ENCODE results near the gene ARL2BP.

The ARL2BP gene

DNA sequence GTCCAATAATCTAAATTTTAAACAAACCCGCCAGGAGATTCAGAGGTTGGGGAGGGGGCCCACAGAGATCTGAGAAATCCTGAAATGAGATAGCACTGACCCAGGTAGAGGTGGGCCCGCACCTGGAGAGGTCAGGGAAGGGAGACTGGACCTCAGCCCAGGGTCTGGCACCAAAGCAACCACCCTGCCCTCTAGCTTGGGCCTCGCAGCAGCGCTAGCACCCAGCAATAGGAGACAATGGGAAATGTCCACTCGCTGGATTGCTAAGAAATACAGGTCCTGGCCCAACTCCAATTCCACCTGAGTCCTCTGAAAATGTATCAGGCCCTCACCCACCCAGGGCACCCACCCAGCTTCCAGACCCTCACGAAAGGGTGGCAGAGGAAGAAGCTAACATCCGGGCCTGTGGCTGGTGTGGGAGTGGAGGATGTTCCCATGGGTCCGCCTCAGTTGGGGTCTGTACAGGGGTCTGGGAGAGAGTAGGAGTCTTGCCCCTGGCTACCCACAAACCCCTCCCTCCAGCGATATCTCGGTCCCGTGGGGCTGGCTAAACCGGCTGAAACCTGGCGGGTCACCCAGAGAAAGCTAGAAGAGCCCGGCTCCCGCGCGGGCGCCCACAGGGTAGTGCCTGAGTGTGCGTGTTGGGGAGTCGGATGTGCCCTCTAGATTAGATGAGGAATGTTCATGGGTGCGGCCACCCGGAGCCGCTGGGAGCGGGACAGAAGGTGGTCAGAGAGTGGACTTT, 38.3 kb downstream of the ARL2BP start:
- no peak for DNase-seq (ENCODE audit: low spot score)

DNA sequence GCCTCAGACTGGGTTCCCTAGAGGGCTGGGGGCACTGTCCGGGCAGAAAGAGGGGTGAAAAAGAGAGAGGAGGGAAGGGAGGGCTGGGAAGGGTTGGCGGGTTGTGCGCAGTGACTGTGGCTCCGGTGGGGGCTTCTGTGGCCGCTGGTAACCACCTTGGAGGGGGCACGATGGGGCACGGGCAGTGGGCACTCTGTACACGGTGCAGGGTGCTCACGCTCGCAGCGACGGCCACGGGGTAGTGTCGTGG, 38.8 kb downstream of the ARL2BP start:
- DNase-seq (ENCODE audit: low spot score): no peak

DNA sequence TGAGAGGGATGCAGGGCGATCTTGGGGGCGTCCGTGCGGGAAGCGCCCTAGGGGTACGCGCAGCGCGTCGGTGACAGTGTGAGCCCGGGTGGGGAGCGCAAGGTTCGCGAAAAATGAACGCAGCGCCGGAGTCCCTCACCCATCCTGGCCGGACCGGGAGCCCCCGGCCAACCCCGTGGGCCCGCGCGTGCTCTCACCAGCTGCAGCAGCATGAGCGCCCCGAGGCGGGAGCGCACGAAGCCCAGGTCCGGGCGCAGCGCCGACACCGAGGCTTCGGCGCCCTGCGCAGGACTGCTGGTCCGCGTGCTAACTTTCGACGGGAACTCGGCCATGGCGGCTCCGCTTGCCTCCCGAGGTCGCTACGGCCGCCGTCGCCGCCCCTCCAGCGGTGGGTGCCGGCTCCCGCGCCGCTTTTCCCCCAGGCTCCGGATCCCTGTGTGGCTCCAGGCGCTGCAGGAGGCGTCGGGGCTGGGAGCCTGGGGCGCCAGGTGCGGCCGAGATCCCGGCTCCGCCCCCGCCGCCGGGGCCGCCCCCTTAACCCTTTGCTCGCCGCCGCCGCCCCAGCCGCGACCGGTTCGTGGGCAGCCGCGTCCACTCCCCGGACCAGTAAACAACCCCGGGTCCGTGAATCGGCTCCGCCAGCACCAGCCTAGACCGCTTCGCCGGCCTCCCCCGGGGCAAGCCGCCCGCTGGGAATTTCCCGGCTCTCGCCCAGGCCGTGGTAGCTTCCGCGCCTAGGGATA, 39.3 kb downstream of the ARL2BP start, which contains the start of gene PLLP:
TSS of gene PLLP (minus strand) at position 464 of the 743 bp plus-strand sequence. CDS start at position 332, 132 bp downstream.
- DNase-seq (ENCODE audit: low spot score): no peak

DNA sequence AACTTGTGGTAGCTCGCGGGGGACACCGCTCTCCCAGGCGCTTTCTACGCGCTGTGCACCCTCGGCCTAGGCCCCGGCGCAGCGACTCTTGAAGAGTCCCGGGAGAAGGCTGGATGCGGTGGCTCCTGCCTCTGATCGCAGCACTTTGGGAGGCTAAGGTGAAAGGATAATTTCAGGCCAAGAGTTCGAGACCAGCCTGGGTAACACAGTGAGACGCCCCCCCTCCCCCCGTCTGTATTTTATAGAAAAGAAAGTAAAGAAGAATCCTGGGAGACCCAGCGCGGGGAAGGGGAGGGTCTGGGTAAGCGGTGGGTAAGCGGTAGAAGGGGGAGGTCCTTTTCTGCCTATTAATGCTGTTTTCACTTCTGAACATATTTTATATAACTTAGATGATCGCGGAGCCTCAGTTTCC, 39.9 kb downstream of the ARL2BP start:
- DNase-seq (ENCODE audit: low spot score): no peak

- no peak for DNase-seq (ENCODE audit: low spot score)
These were observed 40.3 kb downstream of the ARL2BP start for GRCh38 chr16:57285379-57285778.

DNA sequence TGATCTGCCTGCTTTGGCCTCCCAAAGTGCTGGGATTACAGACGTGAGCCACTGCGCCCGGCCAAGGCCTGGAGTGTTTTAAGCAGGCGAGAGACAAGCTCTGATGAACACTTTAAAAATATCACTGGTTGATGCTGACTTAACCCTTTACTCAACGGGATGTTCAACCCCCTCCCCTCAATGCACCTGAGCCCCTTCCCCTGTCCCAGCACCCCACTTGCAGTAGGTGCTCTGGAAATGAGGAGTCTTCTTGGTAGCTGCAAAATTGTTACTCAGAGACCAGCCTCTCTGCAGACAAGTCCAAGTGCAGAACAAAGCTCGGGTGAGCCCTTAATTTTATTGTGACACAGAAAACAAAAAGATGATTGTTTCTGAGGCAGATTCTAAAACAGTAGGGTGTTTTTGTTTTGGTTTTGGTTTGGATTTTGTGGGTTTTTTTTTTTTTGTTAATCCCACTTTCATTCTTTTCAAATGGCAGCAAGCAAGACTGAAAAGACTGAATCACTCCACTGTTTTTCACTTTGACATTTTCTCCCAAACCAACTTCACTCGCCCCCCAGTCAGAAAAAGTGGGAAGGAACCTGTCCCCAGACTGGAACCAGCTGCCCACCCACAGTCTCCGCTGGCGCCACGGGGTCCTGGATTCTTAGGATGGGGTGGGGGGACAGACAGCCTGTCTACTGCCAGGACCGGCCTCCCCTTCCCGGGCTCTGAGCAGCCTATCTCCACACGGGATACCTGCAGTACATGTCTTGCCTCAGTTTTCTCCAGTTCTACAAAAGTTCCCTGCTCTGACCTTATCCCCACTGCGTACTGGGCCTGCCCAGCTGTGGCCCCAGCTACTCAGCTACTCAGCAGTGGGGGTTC, 44.6 kb downstream of the ARL2BP start:
- no peak for DNase-seq (ENCODE audit: low spot score)

GRCh38 chr16:57297856-57298255, 52.8 kb downstream of the ARL2BP start:
- DNase-seq (ENCODE audit: low spot score): peak; percentile 45

DNA sequence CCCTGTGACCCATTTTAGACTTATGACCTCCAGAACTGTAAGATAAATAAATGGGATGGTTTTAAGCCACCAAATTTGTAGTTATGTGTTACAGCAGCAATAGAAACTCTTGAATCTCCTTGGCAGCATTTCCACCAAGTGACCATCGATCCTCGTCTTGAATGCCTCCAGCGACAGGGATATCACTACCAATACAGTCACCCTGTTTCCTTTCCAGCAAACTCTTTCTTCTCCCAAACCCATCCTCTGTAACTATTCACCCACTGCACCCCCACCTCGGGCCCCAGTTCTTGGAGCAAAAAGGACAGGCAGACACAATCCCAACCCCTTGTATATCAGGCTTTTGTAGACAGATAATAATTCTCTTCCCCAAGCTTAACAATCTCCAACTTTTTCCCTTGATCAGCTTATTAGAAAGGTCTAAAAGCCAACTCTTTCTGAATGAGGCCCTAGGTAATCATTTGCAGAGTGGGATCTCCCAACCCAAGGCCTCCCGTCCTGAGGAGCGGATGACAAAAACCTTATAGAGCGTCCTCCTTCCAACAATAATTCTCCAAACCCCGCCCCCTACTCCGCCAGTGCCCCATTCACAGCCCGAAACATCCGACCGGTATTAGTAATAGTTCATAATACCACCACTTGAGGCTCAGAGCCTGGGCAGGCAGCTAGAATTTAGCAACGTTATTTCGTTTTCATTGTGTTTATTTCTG, 54.1 kb downstream of the ARL2BP start:
- DNase-seq (ENCODE audit: low spot score): peak; percentile 53

DNA sequence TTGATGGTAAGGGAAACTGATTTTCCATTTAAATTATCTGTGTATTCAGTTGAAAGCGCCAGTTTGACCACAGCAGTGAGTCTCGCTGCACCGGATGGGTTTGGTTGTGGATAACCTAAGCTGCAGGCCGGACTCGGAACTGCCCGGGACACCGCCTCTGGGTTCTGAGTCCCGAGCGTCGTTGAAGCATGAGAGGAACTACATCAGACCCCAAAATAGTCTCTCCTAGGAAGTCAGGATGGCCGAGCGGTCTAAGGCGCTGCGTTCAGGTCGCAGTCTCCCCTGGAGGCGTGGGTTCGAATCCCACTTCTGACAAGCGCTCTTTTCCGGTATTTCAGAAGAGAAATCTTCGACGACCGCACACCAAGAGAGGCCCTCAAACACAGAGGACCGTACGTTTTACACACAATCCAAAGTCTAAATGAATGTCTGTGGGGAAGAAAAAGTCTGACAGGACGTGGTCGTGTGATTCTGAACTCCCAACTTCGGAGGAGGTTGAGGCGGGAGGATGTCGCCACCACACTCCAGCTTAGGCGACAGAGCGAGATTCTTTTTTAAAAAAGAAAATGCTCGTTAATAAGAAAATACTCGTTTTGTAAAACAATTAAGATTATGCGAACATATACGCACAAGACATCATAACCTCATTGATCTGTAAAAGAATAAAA, 54.8 kb downstream of the ARL2BP start:
- peak; percentile 86 for DNase-seq (ENCODE audit: low spot score)

DNA sequence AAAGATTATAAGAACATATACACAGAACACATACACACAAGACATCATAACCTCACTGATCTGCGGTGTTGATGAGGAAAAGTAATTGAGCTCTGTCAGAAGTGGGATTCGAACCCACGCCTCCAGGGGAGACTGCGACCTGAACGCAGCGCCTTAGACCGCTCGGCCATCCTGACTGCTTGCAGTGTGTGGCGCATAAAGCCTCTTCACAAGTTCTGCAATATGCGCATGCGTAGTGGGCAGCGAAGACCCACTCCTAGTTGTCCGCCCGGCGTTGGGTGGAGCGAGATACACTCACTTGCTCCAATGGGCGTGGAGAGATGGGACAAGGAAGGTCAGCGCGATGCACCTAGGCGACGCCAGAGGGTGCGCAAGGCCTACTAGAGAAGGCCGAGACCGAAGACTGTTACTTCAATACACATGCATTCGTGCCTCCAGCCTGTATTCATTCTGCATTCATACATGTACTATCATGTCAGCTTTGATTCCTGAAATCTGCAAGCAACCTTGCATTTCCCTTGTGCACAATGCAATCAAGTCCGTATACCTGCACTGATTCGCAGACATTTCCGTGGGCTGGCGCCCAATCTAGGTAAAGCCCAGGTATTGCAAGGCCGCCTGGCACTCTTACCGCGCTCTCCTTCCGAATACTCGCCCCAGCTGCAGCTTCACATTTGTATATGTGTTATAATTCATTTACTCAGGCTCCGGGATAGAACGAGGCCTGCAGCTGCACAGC, 55.5 kb downstream of the ARL2BP start:
- DNase-seq (ENCODE audit: low spot score): peak; percentile 99

- no peak for DNase-seq (ENCODE audit: low spot score)
These were observed 56.2 kb downstream of the ARL2BP start for GRCh38 chr16:57301126-57301817.

Measured in CD4-positive, alpha-beta T cell treated with Interleukin-15 for 4 hours (primary cell).